GM10266 (cell line): Measurements from ENCODE around the gene TACC2.

ENCODE experiments used
- DNase-seq: peaks from one replicate; pipeline ENCODE4 v3.0.0; 2012; ENCODE audit errors: extremely low spot score
- TF ChIP-seq, protein P1 (sequence below): IDR thresholded peaks from 2 replicates; pipeline ENCODE4 v1.5.1; 2012; ENCODE audit warnings: mild to moderate bottlenecking, low read depth; ENCODE audit not compliant: control insufficient read depth, insufficient read depth; ENCODE audit errors: missing control alignments

The TACC2 gene

GRCh38 chr10:122149561-122150505, 160.9 kb downstream of the TACC2 start:
- no peak for DNase-seq
- TF ChIP-seq, protein P1, sequence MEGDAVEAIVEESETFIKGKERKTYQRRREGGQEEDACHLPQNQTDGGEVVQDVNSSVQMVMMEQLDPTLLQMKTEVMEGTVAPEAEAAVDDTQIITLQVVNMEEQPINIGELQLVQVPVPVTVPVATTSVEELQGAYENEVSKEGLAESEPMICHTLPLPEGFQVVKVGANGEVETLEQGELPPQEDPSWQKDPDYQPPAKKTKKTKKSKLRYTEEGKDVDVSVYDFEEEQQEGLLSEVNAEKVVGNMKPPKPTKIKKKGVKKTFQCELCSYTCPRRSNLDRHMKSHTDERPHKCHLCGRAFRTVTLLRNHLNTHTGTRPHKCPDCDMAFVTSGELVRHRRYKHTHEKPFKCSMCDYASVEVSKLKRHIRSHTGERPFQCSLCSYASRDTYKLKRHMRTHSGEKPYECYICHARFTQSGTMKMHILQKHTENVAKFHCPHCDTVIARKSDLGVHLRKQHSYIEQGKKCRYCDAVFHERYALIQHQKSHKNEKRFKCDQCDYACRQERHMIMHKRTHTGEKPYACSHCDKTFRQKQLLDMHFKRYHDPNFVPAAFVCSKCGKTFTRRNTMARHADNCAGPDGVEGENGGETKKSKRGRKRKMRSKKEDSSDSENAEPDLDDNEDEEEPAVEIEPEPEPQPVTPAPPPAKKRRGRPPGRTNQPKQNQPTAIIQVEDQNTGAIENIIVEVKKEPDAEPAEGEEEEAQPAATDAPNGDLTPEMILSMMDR = no peak

- no peak for DNase-seq
- TF ChIP-seq, protein P1 = no peak
Measured at GRCh38 chr10:122151121-122151694, 162.2 kb downstream of the TACC2 start.

DNA sequence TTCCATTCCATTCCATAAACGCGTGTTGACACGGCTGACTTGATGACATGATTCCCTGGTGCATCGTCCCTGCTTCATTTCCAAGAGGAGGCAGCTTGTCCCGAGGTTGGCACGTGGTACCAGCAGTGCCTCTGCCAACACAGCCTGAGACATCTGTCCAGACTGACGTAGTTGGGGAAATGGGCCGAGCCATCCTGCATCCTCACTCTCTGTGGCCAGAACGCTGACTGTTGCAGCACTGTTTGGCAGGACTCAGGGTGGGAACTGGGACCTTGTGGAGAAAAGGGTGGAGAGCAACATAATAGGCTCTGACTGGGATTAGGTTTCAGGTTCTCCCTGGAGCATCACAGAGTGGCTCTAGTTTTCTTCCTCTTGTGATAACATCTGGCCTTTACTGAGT, 163.6 kb downstream of the TACC2 start:
- TF ChIP-seq, protein P1 = no peak
- DNase-seq = no peak

- TF ChIP-seq, protein P1 = no peak
- DNase-seq = no peak
Measured at GRCh38 chr10:122154031-122154544, 165.1 kb downstream of the TACC2 start.

DNA sequence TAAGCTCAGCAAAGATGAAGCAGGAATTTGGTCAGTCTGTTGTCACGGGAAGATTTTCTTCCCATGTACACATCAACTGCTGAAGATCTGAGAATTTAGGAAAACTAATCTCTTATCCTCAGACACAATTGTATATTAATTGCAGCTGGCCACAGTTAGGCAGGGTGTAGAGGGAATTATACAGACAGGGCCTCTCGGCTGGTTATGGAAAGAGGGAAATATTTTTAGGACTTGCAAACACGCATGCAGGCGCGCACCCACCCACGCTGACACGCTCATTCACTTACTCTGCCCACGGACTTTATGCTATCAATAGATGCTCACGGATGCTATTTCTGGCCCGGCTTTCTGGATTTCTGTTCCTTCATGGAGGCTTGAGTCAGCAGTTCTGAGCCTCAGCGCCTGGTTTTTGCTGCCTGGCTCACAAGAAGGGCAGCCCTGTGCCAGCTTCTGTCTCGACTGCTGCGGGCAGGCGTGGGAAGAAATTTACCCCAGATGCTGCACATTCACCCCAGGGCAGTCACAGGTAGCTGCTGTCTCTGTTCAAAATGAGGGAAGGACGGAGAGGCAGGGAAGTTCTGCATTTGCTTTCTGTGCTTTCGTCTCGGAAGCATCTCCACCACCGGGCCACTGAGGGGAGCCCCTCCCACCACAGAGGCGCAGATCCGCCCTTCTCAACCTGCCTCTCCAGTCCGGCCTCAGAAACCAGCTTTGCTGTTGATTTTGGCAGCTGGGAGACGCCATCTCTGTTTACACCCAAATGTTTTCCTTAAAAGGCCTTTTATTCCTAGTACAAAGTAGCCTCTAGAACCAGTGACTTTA, 165.8 kb downstream of the TACC2 start:
- TF ChIP-seq, protein P1 = no peak
- DNase-seq = no peak

GRCh38 chr10:122157451-122157850, 168.5 kb downstream of the TACC2 start:
- no peak for DNase-seq
- TF ChIP-seq, protein P1 = no peak
